RKO (cell line): ENCODE results near the gene TWF2.

ENCODE experiments used
- DNase-seq: peaks from one replicate; pipeline ENCODE4 v3.0.0-alpha.2; 2016; ENCODE audit warnings: low spot score

The TWF2 gene

GRCh38 chr3:52257911-52258310 is 19.0 kb upstream of the TWF2 start:
- DNase-seq = no peak

- no peak for DNase-seq
These were observed 17.7 kb upstream of the TWF2 start for GRCh38 chr3:52256622-52257021.

GRCh38 chr3:52256159-52256558 is 17.2 kb upstream of the TWF2 start:
- no peak for DNase-seq

- DNase-seq = no peak
These were observed 15.7 kb upstream of the TWF2 start for GRCh38 chr3:52254608-52255007.

- DNase-seq = no peak
These were observed 14.7 kb upstream of the TWF2 start for GRCh38 chr3:52253314-52254304.

- no peak for DNase-seq
These were observed 11.2 kb upstream of the TWF2 start for GRCh38 chr3:52250122-52250521.

- no peak for DNase-seq
These were observed 10.7 kb upstream of the TWF2 start for GRCh38 chr3:52249683-52250082.

- no peak for DNase-seq
These were observed 10.0 kb upstream of the TWF2 start for GRCh38 chr3:52248816-52249547.

- no peak for DNase-seq
These were observed 9.2 kb upstream of the TWF2 start for GRCh38 chr3:52248165-52248541.

GRCh38 chr3:52247409-52248164 is 8.6 kb upstream of the TWF2 start:
- DNase-seq = no peak

- DNase-seq = no peak
These were observed 7.9 kb upstream of the TWF2 start for GRCh38 chr3:52246728-52247408.

GRCh38 chr3:52246264-52246620 is 7.3 kb upstream of the TWF2 start:
- no peak for DNase-seq

- peak; percentile 51 for DNase-seq
These were observed 6.6 kb upstream of the TWF2 start, which contains the start of gene PPM1M for GRCh38 chr3:52245322-52246263. Gene PPM1M, plus strand, starts transcription at chr3:52245759. Its CDS starts 66 bp downstream, at chr3:52245825.

- DNase-seq = peak; percentile 41
These were observed 5.1 kb upstream of the TWF2 start for GRCh38 chr3:52243791-52244628.

GRCh38 chr3:52242039-52242438 is 3.1 kb upstream of the TWF2 start:
- no peak for DNase-seq

- no peak for DNase-seq
These were observed 2.0 kb upstream of the TWF2 start for GRCh38 chr3:52240886-52241370.

GRCh38 chr3:52240059-52240885 is 1.3 kb upstream of the TWF2 start:
- peak; percentile 80 for DNase-seq

- DNase-seq = peak; percentile 72
These were observed 681 bp downstream of the TWF2 start for GRCh38 chr3:52238193-52238760.
